Measurements from ENCODE around the gene TMEM116.

- TF ChIP-seq EP300 (IDR thresholded peaks at IDR 0.05), result no peak
- no peak for TF ChIP-seq CTCF (IDR thresholded peaks at IDR 0.05)
- no peak for TF ChIP-seq POLR2A (IDR thresholded peaks at IDR 0.05; ENCODE audit: low read depth)
Measured at GRCh38 chr12:111926631-111927030, 86.3 kb downstream of the TMEM116 start.
